Activated CD4-positive, alpha-beta memory T cell treated with anti-CD3 and anti-CD28 coated beads, Interleukin-2, amount 10 ng/mL, durations not matched to agents 7 days and 5 days (primary cell): ENCODE data around the gene BEGAIN. TPM values are rescaled to one million over a fixed set of nuclear protein-coding genes. Genes with fewer than 3 reads are reported as not detected.
A peak's percentile ranks its signal among the peaks of the same experiment; 100 is the strongest.
"Not testable (repeated sequence)": the region's sequence is repeated elsewhere in the genome, so short reads cannot be mapped to it uniquely, and the experiment has no call there.

Experiments used
- CTCF ChIA-PET: fragments of 350-600 bp; sonication (Branson Sonifier 250); formaldehyde crosslinking; loops from one replicate; lab custom pipeline; 2021; ENCODE audit warnings: antibody characterized with exemption, inconsistent platforms; lab: Charles Lee
- POLR2A ChIA-PET: fragments of 350-600 bp; sonication (Branson Sonifier 250); formaldehyde crosslinking; loops from one replicate; lab custom pipeline; 2021; ENCODE audit warnings: antibody characterized with exemption; lab: Charles Lee
- DNase-seq: peaks from one replicate; pipeline ENCODE4 v3.0.0-alpha.2; 2020
- H3K27ac Mint-ChIP-seq: one replicate; pipeline ENCODE4 v1.8.0; 2021; ENCODE audit warnings: mild to moderate bottlenecking, mixed read lengths
- H3K27me3 Mint-ChIP-seq: one replicate; pipeline ENCODE4 v1.8.0; 2021; ENCODE audit warnings: mixed read lengths
- H3K36me3 Mint-ChIP-seq: one replicate; pipeline ENCODE4 v1.8.0; 2021; ENCODE audit warnings: low read depth, mixed read lengths
- H3K4me1 Mint-ChIP-seq: one replicate; pipeline ENCODE4 v1.8.0; 2021; ENCODE audit warnings: mixed read lengths
- H3K4me3 Mint-ChIP-seq: one replicate; pipeline ENCODE4 v1.8.0; 2021; ENCODE audit warnings: mild to moderate bottlenecking, mixed read lengths
- H3K9me3 Mint-ChIP-seq: one replicate; pipeline ENCODE4 v1.8.0; 2021; ENCODE audit warnings: mixed read lengths
- total RNA-seq, 2 experiments: library from RNA; stranded (reverse); gene quantifications; one replicate each; pipeline ENCODE4 v1.2.3, GENCODE V29; 2021

The BEGAIN gene
- total RNA-seq, 2 experiments from 2014 or later = 2.7 to 3.1 TPM

- POLR2A ChIA-PET = interaction anchor here (1.2 kb wide), 1 partner anchor 120 kb away, joined by 3 read pairs; no protein-coding TSS in a partner anchor
- Mint-ChIP-seq H3K4me1 (no peaks in the 10 kb centered on the region), H3K27ac (no peak overlapping the region), H3K27me3 (no peaks in the 10 kb centered on the region), H3K4me3 (no peak overlapping the region), H3K9me3 (no peaks in the 10 kb centered on the region), H3K36me3 (no peaks in the 10 kb centered on the region)
- CTCF ChIA-PET = interaction anchor here (3.5 kb wide), 1 partner anchor 120 kb away, joined by 20 read pairs; no protein-coding TSS in a partner anchor
- peak; percentile 14 for DNase-seq
Observed at GRCh38 chr14:100525615-100526014, 61.6 kb downstream of the BEGAIN start.

- peak; percentile 48 for DNase-seq
- H3K27ac Mint-ChIP-seq = no peak overlapping the region
- H3K4me1 Mint-ChIP-seq = no peaks in the 10 kb centered on the region
- no peaks in the 10 kb centered on the region for H3K9me3 Mint-ChIP-seq
- no peaks in the 10 kb centered on the region for H3K27me3 Mint-ChIP-seq
- ChIA-PET POLR2A (interaction anchor here (1.2 kb wide), 1 partner anchor 121 kb away, joined by 3 read pairs; no protein-coding TSS in a partner anchor), CTCF (interaction anchor here (0.7 to 3.5 kb wide), 2 partner anchors 9 to 120 kb away, joined by 3 to 20 read pairs; no protein-coding TSS in a partner anchor)
- H3K36me3 Mint-ChIP-seq = no peaks in the 10 kb centered on the region
- H3K4me3 Mint-ChIP-seq = no peak overlapping the region
Observed at GRCh38 chr14:100524933-100525243, 62.3 kb downstream of the BEGAIN start.

- no peaks in the 10 kb centered on the region for H3K27me3 Mint-ChIP-seq
- no peaks in the 10 kb centered on the region for H3K4me1 Mint-ChIP-seq
- ChIA-PET CTCF (interaction anchor here (0.7 to 3.5 kb wide), 2 partner anchors 9 to 121 kb away, joined by 3 to 20 read pairs; no protein-coding TSS in a partner anchor), POLR2A (interaction anchor here (1.2 kb wide), 1 partner anchor 121 kb away, joined by 3 read pairs; no protein-coding TSS in a partner anchor)
- no peak overlapping the region for H3K4me3 Mint-ChIP-seq
- DNase-seq = no peak
- no peaks in the 10 kb centered on the region for H3K9me3 Mint-ChIP-seq
- H3K36me3 Mint-ChIP-seq = no peaks in the 10 kb centered on the region
- H3K27ac Mint-ChIP-seq = no peak overlapping the region
Observed at GRCh38 chr14:100524233-100524932, 62.8 kb downstream of the BEGAIN start.

- no peaks in the 10 kb centered on the region for H3K4me1 Mint-ChIP-seq
- no peaks in the 10 kb centered on the region for H3K9me3 Mint-ChIP-seq
- CTCF ChIA-PET = interaction anchor here (3.5 kb wide), 1 partner anchor 121 kb away, joined by 20 read pairs; no protein-coding TSS in a partner anchor
- H3K27ac Mint-ChIP-seq = no peak overlapping the region
- POLR2A ChIA-PET = no interaction called here
- DNase-seq = no peak
- H3K27me3 Mint-ChIP-seq = no peaks in the 10 kb centered on the region
- no peaks in the 10 kb centered on the region for H3K36me3 Mint-ChIP-seq
- no peak overlapping the region for H3K4me3 Mint-ChIP-seq
Observed at GRCh38 chr14:100523843-100524169, 63.4 kb downstream of the BEGAIN start.

- CTCF ChIA-PET = interaction anchor here (3.5 kb wide), 1 partner anchor 122 kb away, joined by 20 read pairs; no protein-coding TSS in a partner anchor
- no peaks in the 10 kb centered on the region for H3K4me1 Mint-ChIP-seq
- no peak overlapping the region for H3K4me3 Mint-ChIP-seq
- H3K36me3 Mint-ChIP-seq = no peaks in the 10 kb centered on the region
- no peaks in the 10 kb centered on the region for H3K9me3 Mint-ChIP-seq
- no peak for DNase-seq
- H3K27ac Mint-ChIP-seq = no peak overlapping the region
- POLR2A ChIA-PET = no interaction called here
- no peaks in the 10 kb centered on the region for H3K27me3 Mint-ChIP-seq
Observed at GRCh38 chr14:100523131-100523842, 63.9 kb downstream of the BEGAIN start.

- no peaks in the 10 kb centered on the region for H3K4me1 Mint-ChIP-seq
- H3K36me3 Mint-ChIP-seq = no peaks in the 10 kb centered on the region
- H3K9me3 Mint-ChIP-seq = no peaks in the 10 kb centered on the region
- DNase-seq = peak; percentile 10
- H3K27ac Mint-ChIP-seq = no peak overlapping the region
- H3K4me3 Mint-ChIP-seq = no peak overlapping the region
- no peaks in the 10 kb centered on the region for H3K27me3 Mint-ChIP-seq
- POLR2A ChIA-PET = no interaction called here
- CTCF ChIA-PET = no interaction called here
Observed at GRCh38 chr14:100522616-100523099, 64.6 kb downstream of the BEGAIN start.

GRCh38 chr14:100506053-100506452, 81.2 kb downstream of the BEGAIN start:
- POLR2A ChIA-PET, H3K9me3 Mint-ChIP-seq, H3K27ac Mint-ChIP-seq, H3K36me3 Mint-ChIP-seq, H3K4me3 Mint-ChIP-seq, H3K27me3 Mint-ChIP-seq, DNase-seq, CTCF ChIA-PET, H3K4me1 Mint-ChIP-seq: not testable (repeated sequence)

GRCh38 chr14:100504372-100505078, 82.7 kb downstream of the BEGAIN start:
- no peak overlapping the region for H3K4me3 Mint-ChIP-seq
- peaks cover 2% of the 10 kb centered on the region for H3K27me3 Mint-ChIP-seq
- H3K36me3 Mint-ChIP-seq = peaks cover 3% of the 10 kb centered on the region
- DNase-seq = no peak
- peaks cover 3% of the 10 kb centered on the region for H3K9me3 Mint-ChIP-seq
- ChIA-PET POLR2A (no interaction called here), CTCF (no interaction called here)
- H3K27ac Mint-ChIP-seq = no peak overlapping the region
- H3K4me1 Mint-ChIP-seq = peaks cover 2% of the 10 kb centered on the region

GRCh38 chr14:100503251-100503650, 84.0 kb downstream of the BEGAIN start:
- H3K4me3 Mint-ChIP-seq = no peak overlapping the region
- DNase-seq = no peak
- ChIA-PET CTCF (interaction anchor here (0.6 kb wide), 1 partner anchor 542 kb away, joined by 5 read pairs; no protein-coding TSS in a partner anchor), POLR2A (no interaction called here)
- H3K4me1 Mint-ChIP-seq = peaks cover 4% of the 10 kb centered on the region
- H3K27ac Mint-ChIP-seq = no peak overlapping the region
- H3K27me3 Mint-ChIP-seq = peaks cover 2% of the 10 kb centered on the region
- H3K36me3 Mint-ChIP-seq = peaks cover 3% of the 10 kb centered on the region
- H3K9me3 Mint-ChIP-seq = peaks cover 3% of the 10 kb centered on the region

GRCh38 chr14:100502622-100503220, 84.5 kb downstream of the BEGAIN start:
- Mint-ChIP-seq H3K27me3 (peaks cover under 1% of the 10 kb centered on the region), H3K36me3 (peaks cover 3% of the 10 kb centered on the region), H3K27ac (no peak overlapping the region), H3K4me1 (peaks cover 4% of the 10 kb centered on the region), H3K9me3 (peaks cover 3% of the 10 kb centered on the region), H3K4me3 (no peak overlapping the region)
- POLR2A ChIA-PET = interaction anchor here (0.5 kb wide), 1 partner anchor 8 kb away, joined by 3 read pairs; no protein-coding TSS in a partner anchor
- no peak for DNase-seq
- CTCF ChIA-PET = no interaction called here

GRCh38 chr14:100500128-100500527, 87.1 kb downstream of the BEGAIN start:
- Mint-ChIP-seq H3K36me3 (no peaks in the 10 kb centered on the region), H3K27me3 (peaks cover 1% of the 10 kb centered on the region), H3K4me1 (peaks cover 4% of the 10 kb centered on the region), H3K27ac (no peak overlapping the region), H3K4me3 (no peak overlapping the region), H3K9me3 (no peaks in the 10 kb centered on the region)
- CTCF ChIA-PET = no interaction called here
- no peak for DNase-seq
- POLR2A ChIA-PET = no interaction called here

- DNase-seq = no peak
- CTCF ChIA-PET = no interaction called here
- Mint-ChIP-seq H3K9me3 (no peaks in the 10 kb centered on the region), H3K4me1 (peaks cover 8% of the 10 kb centered on the region), H3K27me3 (peaks cover 1% of the 10 kb centered on the region), H3K27ac (no peak overlapping the region), H3K4me3 (no peak overlapping the region), H3K36me3 (no peaks in the 10 kb centered on the region)
- POLR2A ChIA-PET = no interaction called here
Observed at GRCh38 chr14:100498068-100498467, 89.1 kb downstream of the BEGAIN start.
